Colonic mucosa (tissue), 4 donors: Measurements from ENCODE around the gene AJAP1. TPM values are rescaled to one million over a fixed set of nuclear protein-coding genes. Genes with fewer than 3 reads are reported as not detected.

Source experiments
- DNase-seq: peaks from one replicate; pipeline ENCODE4 v3.0.0-alpha.2; 2020
- H3K27ac ChIP-seq: fragments of 200-600 bp; one replicate; pipeline ENCODE4 v1.8.0; 2021
- H3K27me3 ChIP-seq: fragments of 200-600 bp; one replicate; pipeline ENCODE4 v1.8.0; 2021
- H3K36me3 ChIP-seq: fragments of 200-600 bp; one replicate; pipeline ENCODE4 v1.8.0; 2021
- H3K4me1 ChIP-seq: fragments of 200-600 bp; one replicate; pipeline ENCODE4 v1.8.0; 2021; ENCODE audit warnings: mild to moderate bottlenecking
- H3K4me3 ChIP-seq: fragments of 200-600 bp; one replicate; pipeline ENCODE4 v1.8.0; 2021
- H3K9ac ChIP-seq, 2 donors: one replicate each; pipeline ENCODE4 v1.7.0; 2013; ENCODE audit warnings: control low read depth in 2 of 2, low read depth in 2 of 2, low read length in 2 of 2
- H3K9me3 ChIP-seq: fragments of 200-600 bp; one replicate; pipeline ENCODE4 v1.8.0; 2021
- intact Hi-C: fragments of 100-400 bp; cut with DNase I; formaldehyde crosslinking; loops from one replicate; pipeline ENCODE4 v1.14.1; 2022
- total RNA-seq, 2 donors: library from RNA; stranded (reverse); fragmentation: NEBNext Ultra II Directional in 1 of 2; extraction: Animal tissue kit (Norgen Biotek cat#: 25700) in 1 of 2; gene quantifications; one replicate each; pipeline ENCODE4 v1.2.1, GENCODE V29; 2021
- TF ChIP-seq, protein P1 (sequence below): fragments of 200-600 bp; IDR thresholded peaks from one replicate; pipeline ENCODE4 v1.8.0; 2022; ENCODE audit warnings: antibody characterized with exemption, mild to moderate bottlenecking
- donor health status: healthy.
- donor health status: DM: no; HTN: no; CAD: no.
- donor health status: DM: no; HTN: no; CAD: no.

Gene AJAP1
- total RNA-seq, 2 donors from 2014 or later: 0.07 to 0.42 TPM

DNA sequence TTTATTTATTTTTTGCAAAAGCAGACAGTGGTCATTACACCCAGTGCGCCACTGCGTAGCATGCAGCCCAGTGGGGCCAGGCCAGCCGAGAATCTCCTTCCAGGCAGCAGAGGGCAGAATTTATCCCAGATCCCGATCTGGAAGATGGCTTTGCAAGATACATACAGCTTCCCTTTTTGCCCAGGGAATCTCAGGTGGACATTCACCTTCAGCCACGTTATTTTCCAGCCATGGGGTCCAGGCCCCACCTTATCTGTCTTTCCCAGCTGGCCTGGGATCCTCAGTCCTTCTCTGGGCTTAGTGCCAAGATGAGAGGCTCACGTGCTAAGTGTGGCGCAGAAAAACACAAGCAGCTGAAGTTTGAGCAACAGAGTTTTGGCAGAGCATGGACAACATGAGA lies 123.6 kb downstream of the AJAP1 start:
- no peaks in the 10 kb centered on the region for H3K36me3 ChIP-seq
- DNase-seq: no peak
- H3K27ac ChIP-seq: no peak overlapping the region
- intact Hi-C loops: no loop called here
- no peak overlapping the region for H3K4me3 ChIP-seq
- H3K27me3 ChIP-seq: no peaks in the 10 kb centered on the region
- H3K9me3 ChIP-seq: no peaks in the 10 kb centered on the region
- H3K9ac ChIP-seq: no peak overlapping the region
- H3K4me1 ChIP-seq: no peaks in the 10 kb centered on the region
- TF ChIP-seq, protein P1, sequence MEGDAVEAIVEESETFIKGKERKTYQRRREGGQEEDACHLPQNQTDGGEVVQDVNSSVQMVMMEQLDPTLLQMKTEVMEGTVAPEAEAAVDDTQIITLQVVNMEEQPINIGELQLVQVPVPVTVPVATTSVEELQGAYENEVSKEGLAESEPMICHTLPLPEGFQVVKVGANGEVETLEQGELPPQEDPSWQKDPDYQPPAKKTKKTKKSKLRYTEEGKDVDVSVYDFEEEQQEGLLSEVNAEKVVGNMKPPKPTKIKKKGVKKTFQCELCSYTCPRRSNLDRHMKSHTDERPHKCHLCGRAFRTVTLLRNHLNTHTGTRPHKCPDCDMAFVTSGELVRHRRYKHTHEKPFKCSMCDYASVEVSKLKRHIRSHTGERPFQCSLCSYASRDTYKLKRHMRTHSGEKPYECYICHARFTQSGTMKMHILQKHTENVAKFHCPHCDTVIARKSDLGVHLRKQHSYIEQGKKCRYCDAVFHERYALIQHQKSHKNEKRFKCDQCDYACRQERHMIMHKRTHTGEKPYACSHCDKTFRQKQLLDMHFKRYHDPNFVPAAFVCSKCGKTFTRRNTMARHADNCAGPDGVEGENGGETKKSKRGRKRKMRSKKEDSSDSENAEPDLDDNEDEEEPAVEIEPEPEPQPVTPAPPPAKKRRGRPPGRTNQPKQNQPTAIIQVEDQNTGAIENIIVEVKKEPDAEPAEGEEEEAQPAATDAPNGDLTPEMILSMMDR: no peak

DNA sequence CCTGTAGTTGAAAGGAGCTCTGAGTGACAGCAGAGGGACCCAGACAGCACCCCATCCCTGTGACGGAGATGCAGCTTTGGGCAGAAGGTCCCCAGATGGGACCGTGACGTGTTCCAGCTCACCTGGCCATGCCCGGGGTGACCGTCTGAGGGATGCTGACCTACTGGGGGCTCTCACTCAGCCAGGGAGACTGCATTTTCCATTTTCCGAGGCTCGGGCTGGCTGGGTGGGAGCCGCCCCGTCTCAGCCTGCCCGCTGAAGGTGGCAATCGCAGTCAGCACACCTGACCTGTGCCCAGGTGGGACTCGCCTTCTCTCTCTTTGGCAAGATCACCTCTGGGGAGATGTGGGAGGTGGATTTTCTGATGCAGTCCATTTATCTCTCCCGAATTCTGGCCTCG lies 127.2 kb downstream of the AJAP1 start:
- TF ChIP-seq, protein P1: no peak
- no peak for DNase-seq
- H3K27me3 ChIP-seq: no peaks in the 10 kb centered on the region
- no peak overlapping the region for H3K4me3 ChIP-seq
- H3K27ac ChIP-seq: no peak overlapping the region
- no peaks in the 10 kb centered on the region for H3K36me3 ChIP-seq
- no peaks in the 10 kb centered on the region for H3K4me1 ChIP-seq
- intact Hi-C loops: no loop called here
- H3K9ac ChIP-seq: no peak overlapping the region
- H3K9me3 ChIP-seq: no peaks in the 10 kb centered on the region

DNA sequence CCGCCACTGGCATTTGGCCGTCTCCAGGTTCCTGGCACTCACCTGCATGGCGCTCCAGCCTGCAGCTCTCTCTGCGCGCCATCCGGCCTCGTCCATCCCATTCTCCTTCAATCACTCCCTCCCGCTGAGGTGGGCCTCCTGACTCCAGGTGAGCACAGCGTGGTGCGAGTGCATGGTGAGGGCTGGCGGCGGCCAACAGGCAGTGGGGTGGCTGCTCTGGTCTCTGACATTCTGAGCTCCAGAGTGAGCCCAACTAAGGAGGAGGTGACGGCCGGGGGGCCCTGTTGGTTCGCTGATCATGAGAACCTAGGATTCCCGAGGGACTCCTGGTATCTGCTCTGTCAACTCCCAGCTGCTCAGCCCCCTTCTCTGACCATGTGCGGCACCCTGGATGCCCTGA lies 130.4 kb downstream of the AJAP1 start:
- no peak for DNase-seq
- intact Hi-C loops: no loop called here
- Histone ChIP-seq H3K9me3 (no peaks in the 10 kb centered on the region), H3K4me3 (no peak overlapping the region), H3K36me3 (no peaks in the 10 kb centered on the region), H3K27ac (no peak overlapping the region), H3K27me3 (no peaks in the 10 kb centered on the region), H3K9ac (no peak overlapping the region), H3K4me1 (no peaks in the 10 kb centered on the region)
- TF ChIP-seq, protein P1: no peak

DNA sequence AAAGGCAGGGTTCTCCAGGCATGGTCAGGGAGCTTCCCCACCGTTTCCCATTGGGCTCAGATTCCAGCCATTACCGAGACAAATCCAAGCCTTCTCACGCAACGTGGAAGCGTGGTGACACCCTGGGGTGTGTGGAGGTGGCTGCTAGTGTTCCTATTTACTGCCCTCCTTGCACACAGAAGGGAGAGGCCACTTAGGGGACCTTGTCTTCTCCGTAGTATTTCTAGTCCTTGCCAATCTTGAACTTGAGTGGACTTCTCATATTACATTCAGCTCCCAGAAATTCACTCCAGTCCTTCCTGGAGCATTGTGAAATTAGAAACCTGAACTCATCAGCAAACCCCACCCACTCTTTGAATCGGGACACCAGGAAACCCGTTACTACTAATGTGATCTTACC lies 131.6 kb downstream of the AJAP1 start:
- DNase-seq: no peak
- H3K27ac ChIP-seq: no peak overlapping the region
- H3K4me3 ChIP-seq: no peak overlapping the region
- intact Hi-C loops: no loop called here
- H3K9ac ChIP-seq: no peak overlapping the region
- no peaks in the 10 kb centered on the region for H3K9me3 ChIP-seq
- no peaks in the 10 kb centered on the region for H3K36me3 ChIP-seq
- H3K4me1 ChIP-seq: no peaks in the 10 kb centered on the region
- H3K27me3 ChIP-seq: no peaks in the 10 kb centered on the region
- TF ChIP-seq, protein P1: no peak

DNA sequence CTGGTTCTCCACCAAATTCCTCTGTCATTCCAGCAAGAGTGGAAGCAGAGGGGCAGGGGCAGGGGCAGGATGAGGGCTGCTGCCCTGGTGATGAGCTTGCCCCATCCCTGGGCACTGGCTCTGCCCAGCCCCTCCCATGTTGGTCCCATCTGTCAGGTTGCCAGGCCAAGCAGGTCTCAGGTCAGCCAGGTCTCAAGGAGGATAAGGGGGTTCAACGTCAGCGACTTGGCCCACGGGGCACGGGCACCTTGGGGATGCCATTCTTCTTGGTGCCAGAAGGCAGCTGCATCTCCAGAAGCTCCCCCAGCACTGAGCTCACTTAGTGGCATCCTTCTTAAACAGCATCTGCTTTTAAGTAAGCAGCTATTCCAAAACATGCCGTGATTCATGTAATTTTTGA lies 133.1 kb downstream of the AJAP1 start:
- H3K9ac ChIP-seq: no peak overlapping the region
- DNase-seq: no peak
- no peaks in the 10 kb centered on the region for H3K36me3 ChIP-seq
- H3K9me3 ChIP-seq: no peaks in the 10 kb centered on the region
- TF ChIP-seq, protein P1: no peak
- H3K27ac ChIP-seq: no peak overlapping the region
- H3K4me1 ChIP-seq: no peaks in the 10 kb centered on the region
- H3K4me3 ChIP-seq: no peak overlapping the region
- H3K27me3 ChIP-seq: no peaks in the 10 kb centered on the region
- intact Hi-C loops: no loop called here

DNA sequence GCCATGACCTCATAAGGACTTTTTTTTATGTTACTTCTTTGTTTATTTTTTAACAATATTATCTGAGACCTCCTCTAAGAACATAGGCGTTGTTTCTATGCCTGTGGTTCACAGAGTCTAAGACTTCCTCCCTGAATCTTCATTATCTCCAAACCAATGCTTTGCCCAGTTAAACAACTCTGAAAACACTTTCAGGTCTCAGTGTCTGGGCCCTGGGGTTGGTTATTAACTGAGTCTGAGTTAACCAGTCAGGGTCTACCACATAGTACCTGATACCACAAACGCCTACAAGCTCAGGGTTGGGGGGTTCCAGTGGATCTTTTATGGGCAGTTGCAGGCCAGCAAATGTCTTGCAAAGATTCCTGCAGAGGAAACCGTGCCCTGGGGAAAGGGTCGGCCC lies 138.2 kb downstream of the AJAP1 start:
- no peak overlapping the region for H3K4me3 ChIP-seq
- no peak overlapping the region for H3K27ac ChIP-seq
- H3K9me3 ChIP-seq: no peaks in the 10 kb centered on the region
- no peaks in the 10 kb centered on the region for H3K27me3 ChIP-seq
- TF ChIP-seq, protein P1: no peak
- no peak overlapping the region for H3K9ac ChIP-seq
- no peaks in the 10 kb centered on the region for H3K4me1 ChIP-seq
- H3K36me3 ChIP-seq: no peaks in the 10 kb centered on the region
- no peak for DNase-seq
- intact Hi-C loops: no loop called here
